HCT116 (cell line): ENCODE results near the gene SLAMF8. TPM values are rescaled to one million over a fixed set of nuclear protein-coding genes. Genes with fewer than 3 reads are reported as not detected.
A peak's percentile ranks its signal among the peaks of the same experiment; 100 is the strongest.

Source experiments
- ATAC-seq: fragments of 200-7000 bp; cut with Tn5 transposase; 2 replicates; pipeline ENCODE4 v1.9.1; 2020; ENCODE audit warnings: mild to moderate bottlenecking, moderate library complexity
- BruUV-seq: library from RNA; stranded (reverse); fragments of 400-500 nt; replicated peaks from 2 replicates; lab custom pipeline; 2021; lab: Mats Ljungman, UMichigan
- CTCF ChIA-PET: fragments of 300-600 bp; sonication (Branson Sonifier 250); formaldehyde crosslinking; loops from one replicate; lab custom pipeline; 2021; ENCODE audit warnings: antibody characterized with exemption; lab: Charles Lee
- POLR2A ChIA-PET: fragments of 300-600, 350-600 bp; sonication (Branson Sonifier 250); formaldehyde crosslinking; loops from one replicate; lab custom pipeline; 2021; ENCODE audit warnings: antibody characterized with exemption; lab: Charles Lee
- RAD21 ChIA-PET, 2 experiments: fragments of 300-600 bp; sonication (Branson Sonifier 250); formaldehyde crosslinking; loops; one replicate each; lab custom pipeline; 2023; ENCODE audit warnings: low total read pairs in 2 of 2; ENCODE audit not compliant: uncharacterized antibody in 2 of 2, unreplicated experiment in 2 of 2, low non-redundant PET in 1 of 2; lab: Charles Lee
- DNase-seq: peaks from one replicate; pipeline ENCODE4 v3.0.0-alpha.2; 2010; ENCODE audit warnings: low read depth, low spot score
- H2AFZ ChIP-seq: fragments of 200-600 bp; shearing (Covaris generic), sonication (generic); 2 replicates; pipeline ENCODE4 v1.6.1; 2017; ENCODE audit warnings: low read depth, mixed run types, mixed read lengths, antibody characterized with exemption, low read length; ENCODE audit not compliant: poor library complexity, severe bottlenecking
- H3K27ac ChIP-seq: 2 replicates; pipeline ENCODE4 v1.5.1; 2012; ENCODE audit warnings: low read depth, low read length
- H3K27me3 ChIP-seq: fragments of 200-600 bp; sonication (generic); 2 replicates; pipeline ENCODE4 v1.6.1; 2016; ENCODE audit warnings: mixed run types, low read length, mixed read lengths; ENCODE audit not compliant: insufficient read depth
- H3K36me3 ChIP-seq, 2 experiments: fragments of 200-500 bp in 1 of 2; fragments of 200-600 bp in 1 of 2; sonication (Bioruptor generic) in 1 of 2; sonication (generic) in 1 of 2; 2 replicates each; pipeline versions ENCODE4 v1.5.1 to v1.6.1; 2014 to 2016; ENCODE audit warnings: low read length in 2 of 2, inconsistent platforms in 1 of 2, mixed read lengths in 1 of 2, mixed run types in 1 of 2; ENCODE audit not compliant: insufficient read depth in 2 of 2, control insufficient read depth in 1 of 2
- H3K4me1 ChIP-seq, 2 experiments: fragments of 200-600 bp in 1 of 2; sonication (generic) in 1 of 2; 2 replicates each; pipeline versions ENCODE4 v1.5.1 to v1.6.1; 2012 to 2017; ENCODE audit warnings: low read length in 2 of 2, inconsistent platforms in 1 of 2, mild to moderate bottlenecking in 1 of 2, mixed read lengths in 1 of 2, mixed run types in 1 of 2, moderate library complexity in 1 of 2; ENCODE audit not compliant: insufficient read depth in 2 of 2, control insufficient read depth in 1 of 2
- H3K4me2 ChIP-seq: fragments of 200-600 bp; sonication (generic); 2 replicates; pipeline ENCODE4 v1.6.1; 2017; ENCODE audit warnings: mixed run types, low read length, mixed read lengths
- H3K4me3 ChIP-seq, 2 experiments: fragments of 200-600 bp in 1 of 2; sonication (generic) in 1 of 2; replicated peaks in 1 of 2; 2 replicates each; pipeline ENCODE4 v1.5.1; 2011 to 2016; ENCODE audit warnings: low read length in 2 of 2, control low read depth in 1 of 2, low read depth in 1 of 2, mild to moderate bottlenecking in 1 of 2, mixed read lengths in 1 of 2, mixed run types in 1 of 2
- H3K79me2 ChIP-seq: fragments of 200-600 bp; sonication (generic); 2 replicates; pipeline ENCODE4 v1.6.1; 2017; ENCODE audit warnings: mild to moderate bottlenecking, mixed run types, low read length, moderate library complexity, mixed read lengths; ENCODE audit not compliant: insufficient read depth
- H3K9ac ChIP-seq: fragments of 200-600 bp; sonication (generic); 2 replicates; pipeline ENCODE4 v1.6.1; 2016; ENCODE audit warnings: low read length, mixed read lengths
- H3K9me2 ChIP-seq: fragments of 200-600 bp; sonication (generic), shearing (Covaris generic); 2 replicates; pipeline ENCODE4 v1.6.1; 2017; ENCODE audit warnings: mixed run types, mild to moderate bottlenecking, moderate library complexity; ENCODE audit not compliant: insufficient read depth
- H3K9me3 ChIP-seq, 2 experiments: fragments of 200-500 bp in 1 of 2; fragments of 200-600 bp in 1 of 2; sonication (Bioruptor generic) in 1 of 2; sonication (generic) in 1 of 2; 2 replicates each; pipeline ENCODE4 v1.6.1; 2014 to 2017; ENCODE audit warnings: low read length in 2 of 2, mixed read lengths in 2 of 2, inconsistent platforms in 1 of 2, low read depth in 1 of 2, mild to moderate bottlenecking in 1 of 2, mixed run types in 1 of 2, moderate library complexity in 1 of 2; ENCODE audit not compliant: control insufficient read depth in 1 of 2, insufficient read depth in 1 of 2
- H4K20me1 ChIP-seq: fragments of 200-600 bp; sonication (generic), shearing (Covaris generic); 2 replicates; pipeline ENCODE4 v1.6.1; 2017; ENCODE audit warnings: mixed run types, mild to moderate bottlenecking, moderate library complexity; ENCODE audit not compliant: insufficient read depth
- CBX3 ChIP-seq: IDR thresholded peaks from 2 replicates; pipeline ENCODE4 v1.6.1; 2012; ENCODE audit warnings: low read depth
- CEBPB ChIP-seq: IDR thresholded peaks from 2 replicates; pipeline ENCODE4 v1.6.1; 2012; ENCODE audit warnings: low read depth
- CTCF ChIP-seq, 3 experiments: fragments of 200-600 bp in 1 of 3; sonication (generic) in 1 of 3; IDR thresholded peaks in 2 of 3; conservative IDR thresholded peaks in 1 of 3; 2 replicates each; pipeline ENCODE4 v1.5.1; 2012 to 2017; ENCODE audit warnings: low read depth in 2 of 3, low read length in 2 of 3, antibody characterized with exemption in 1 of 3, borderline replicate concordance in 1 of 3, control low read depth in 1 of 3, mild to moderate bottlenecking in 1 of 3, mixed read lengths in 1 of 3, mixed run types in 1 of 3, moderate library complexity in 1 of 3; ENCODE audit not compliant: insufficient read depth in 1 of 3
- EGR1 ChIP-seq: IDR thresholded peaks from 2 replicates; pipeline ENCODE4 v1.6.1; 2012; ENCODE audit warnings: low read depth
- ELF1 ChIP-seq: IDR thresholded peaks from 2 replicates; pipeline ENCODE4 v1.6.1; 2012; ENCODE audit warnings: low read depth, borderline replicate concordance
- EZH2 ChIP-seq: fragments of 200-600 bp; sonication (generic); IDR thresholded peaks from 2 replicates; pipeline ENCODE4 v1.6.1; 2017; ENCODE audit warnings: antibody characterized with exemption, mixed run types
- FOSL1 ChIP-seq: IDR thresholded peaks from 2 replicates; pipeline ENCODE4 v1.6.1; 2012; ENCODE audit warnings: low read depth
- JUND ChIP-seq: IDR thresholded peaks from 2 replicates; pipeline ENCODE4 v1.6.1; 2012
- POLR2AphosphoS5 ChIP-seq: IDR thresholded peaks from 2 replicates; pipeline ENCODE4 v1.6.1; 2011; ENCODE audit warnings: mild to moderate bottlenecking, low read depth, low read length, moderate library complexity
- RAD21 ChIP-seq: IDR thresholded peaks from 2 replicates; pipeline ENCODE4 v1.6.1; 2012; ENCODE audit warnings: low read depth, mild to moderate bottlenecking
- SIN3A ChIP-seq: IDR thresholded peaks from 2 replicates; pipeline ENCODE4 v1.6.1; 2012; ENCODE audit warnings: low read depth
- ZNF274 ChIP-seq: fragments of 200-500 bp; sonication (Bioruptor generic); IDR thresholded peaks from 2 replicates; pipeline ENCODE4 v1.6.1; 2014; ENCODE audit warnings: mild to moderate bottlenecking, low read depth, low read length, inconsistent platforms
- intact Hi-C: fragments of 100-400 bp; cut with micrococcal nuclease; formaldehyde crosslinking; loops from 2 replicates; pipeline ENCODE4 v1.10.0; 2022
- total RNA-seq: library from RNA; stranded (reverse); gene quantifications from one replicate; pipeline ENCODE4 v1.2.1, GENCODE V29; 2021; ENCODE audit not compliant: unreplicated experiment
- TF ChIP-seq, protein P1 (sequence below): IDR thresholded peaks from 2 replicates; pipeline ENCODE4 v1.6.1; 2011; ENCODE audit warnings: mild to moderate bottlenecking, low read length, moderate library complexity; ENCODE audit not compliant: insufficient replicate concordance; ENCODE audit errors: extremely low read depth

The SLAMF8 gene
- total RNA-seq, 1 experiment from 2014 or later: not detected

GRCh38 chr1:159829273-159829634 is 2.6 kb downstream of the SLAMF8 start:
- Histone ChIP-seq H2AFZ (no peak overlapping the region), H3K36me3 (no peaks in the 10 kb centered on the region), H3K27me3 (peaks cover 4% of the 10 kb centered on the region; the same call in 1 of the 2 replicates), H3K79me2 (no peaks in the 10 kb centered on the region), H3K27ac (no peak overlapping the region), H3K9ac (no peak overlapping the region), H3K4me3 (no peak overlapping the region), H3K9me3 (no peaks in the 10 kb centered on the region), H3K4me1 (peaks cover 0 to 7% of the 10 kb centered on the region in 2 experiments; a peak in 1 of 4 replicates), H3K4me2 (no peak overlapping the region), H3K9me2 (no peaks in the 10 kb centered on the region), H4K20me1 (no peaks in the 10 kb centered on the region)
- POLR2A ChIA-PET: no interaction called here
- no TSS peak for BruUV-seq
- TF ChIP-seq CTCF (IDR thresholded peaks at IDR 0.05 in 2 of 3, conservative IDR thresholded peaks at IDR 0.05 in 1 of 3; ENCODE audit: borderline replicate concordance in 1 of 3, insufficient read depth in 1 of 3, low read depth in 2 of 3, low read length in 2 of 3) (peak; percentile 69 to 76 (median 76); a peak in 5 of 6 replicates), JUND (no peak), RAD21 (peak; percentile 50)
- CTCF ChIA-PET: interaction anchor here (1.0 to 4.4 kb wide), 3 partner anchors 12 to 31 kb away, joined by 3 to 20 read pairs (median 5); no protein-coding TSS in a partner anchor
- intact Hi-C loops: loop anchor here (2.0 kb wide), 1 partner anchor 62 kb away; no protein-coding TSS in a partner anchor
- ATAC-seq (peak; percentile 100), DNase-seq (peak; percentile 29)
- RAD21 ChIA-PET: no interaction called here

DNA sequence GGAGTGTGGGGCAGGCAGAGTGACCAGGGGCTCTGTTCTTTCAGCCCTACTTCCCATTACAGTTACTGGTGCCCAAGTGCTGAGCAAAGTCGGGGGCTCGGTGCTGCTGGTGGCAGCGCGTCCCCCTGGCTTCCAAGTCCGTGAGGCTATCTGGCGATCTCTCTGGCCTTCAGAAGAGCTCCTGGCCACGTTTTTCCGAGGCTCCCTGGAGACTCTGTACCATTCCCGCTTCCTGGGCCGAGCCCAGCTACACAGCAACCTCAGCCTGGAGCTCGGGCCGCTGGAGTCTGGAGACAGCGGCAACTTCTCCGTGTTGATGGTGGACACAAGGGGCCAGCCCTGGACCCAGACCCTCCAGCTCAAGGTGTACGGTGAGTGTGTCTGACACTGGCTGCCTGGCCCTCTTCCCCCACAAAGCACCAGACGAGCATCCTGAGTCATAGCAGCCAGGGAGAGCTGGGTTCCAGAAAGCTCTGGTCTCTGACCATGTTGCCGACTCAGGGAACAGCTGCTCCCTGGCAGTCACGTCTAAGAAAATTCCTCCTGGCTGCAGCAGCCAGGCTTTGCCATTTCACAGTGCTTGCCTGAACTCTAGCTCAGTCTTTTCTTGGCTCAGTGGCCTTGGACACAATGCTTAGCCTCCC is 3.3 kb downstream of the SLAMF8 start:
- intact Hi-C loops: loop anchor here (2.0 kb wide), 1 partner anchor 61 kb away; no protein-coding TSS in a partner anchor
- TF ChIP-seq, protein P1, sequence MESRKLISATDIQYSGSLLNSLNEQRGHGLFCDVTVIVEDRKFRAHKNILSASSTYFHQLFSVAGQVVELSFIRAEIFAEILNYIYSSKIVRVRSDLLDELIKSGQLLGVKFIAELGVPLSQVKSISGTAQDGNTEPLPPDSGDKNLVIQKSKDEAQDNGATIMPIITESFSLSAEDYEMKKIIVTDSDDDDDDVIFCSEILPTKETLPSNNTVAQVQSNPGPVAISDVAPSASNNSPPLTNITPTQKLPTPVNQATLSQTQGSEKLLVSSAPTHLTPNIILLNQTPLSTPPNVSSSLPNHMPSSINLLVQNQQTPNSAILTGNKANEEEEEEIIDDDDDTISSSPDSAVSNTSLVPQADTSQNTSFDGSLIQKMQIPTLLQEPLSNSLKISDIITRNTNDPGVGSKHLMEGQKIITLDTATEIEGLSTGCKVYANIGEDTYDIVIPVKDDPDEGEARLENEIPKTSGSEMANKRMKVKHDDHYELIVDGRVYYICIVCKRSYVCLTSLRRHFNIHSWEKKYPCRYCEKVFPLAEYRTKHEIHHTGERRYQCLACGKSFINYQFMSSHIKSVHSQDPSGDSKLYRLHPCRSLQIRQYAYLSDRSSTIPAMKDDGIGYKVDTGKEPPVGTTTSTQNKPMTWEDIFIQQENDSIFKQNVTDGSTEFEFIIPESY: no peak
- TF ChIP-seq EGR1: no peak
- no peak for TF ChIP-seq POLR2AphosphoS5
- TF ChIP-seq CEBPB: no peak
- TF ChIP-seq SIN3A: no peak
- no peak for TF ChIP-seq CBX3
- TF ChIP-seq RAD21: no peak
- TF ChIP-seq ELF1: no peak
- no peak for TF ChIP-seq JUND
- TF ChIP-seq EZH2: no peak
- no peak for TF ChIP-seq ZNF274
- no peak for TF ChIP-seq FOSL1

More for the DNA sequence above, 3.3 kb downstream of the SLAMF8 start:
- no peak overlapping the region for H3K9ac ChIP-seq
- BruUV-seq: no TSS peak
- ChIA-PET CTCF (interaction anchor here (1.0 to 4.4 kb wide), 4 partner anchors 13 to 61 kb away, joined by 3 to 20 read pairs (median 4); no protein-coding TSS in a partner anchor), POLR2A (no interaction called here), RAD21 (no interaction called here)
- H3K79me2 ChIP-seq: no peaks in the 10 kb centered on the region
- H3K4me1 ChIP-seq: peaks cover 0 to 7% of the 10 kb centered on the region in 2 experiments; a peak in 1 of 4 replicates
- no peak overlapping the region for H3K4me2 ChIP-seq
- H3K9me3 ChIP-seq: no peaks in the 10 kb centered on the region
- no peaks in the 10 kb centered on the region for H3K27me3 ChIP-seq
- ATAC-seq (no peak), DNase-seq (no peak)
- no peak overlapping the region for H2AFZ ChIP-seq
- no peaks in the 10 kb centered on the region for H3K9me2 ChIP-seq
- H3K36me3 ChIP-seq: no peaks in the 10 kb centered on the region
- H3K4me3 ChIP-seq: no peak overlapping the region
- no peak overlapping the region for H3K27ac ChIP-seq
- no peaks in the 10 kb centered on the region for H4K20me1 ChIP-seq
